CD4-positive, alpha-beta T cell treated with Interleukin-15 for 1 hour (primary cell): ENCODE results near the gene FBN2.

Experiments used
- DNase-seq: peaks from one replicate; pipeline ENCODE4 v3.0.0-alpha.2; 2020

Gene FBN2

GRCh38 chr5:128290152-128290858 lies 247.7 kb downstream of the FBN2 start:
- DNase-seq: no peak

DNA sequence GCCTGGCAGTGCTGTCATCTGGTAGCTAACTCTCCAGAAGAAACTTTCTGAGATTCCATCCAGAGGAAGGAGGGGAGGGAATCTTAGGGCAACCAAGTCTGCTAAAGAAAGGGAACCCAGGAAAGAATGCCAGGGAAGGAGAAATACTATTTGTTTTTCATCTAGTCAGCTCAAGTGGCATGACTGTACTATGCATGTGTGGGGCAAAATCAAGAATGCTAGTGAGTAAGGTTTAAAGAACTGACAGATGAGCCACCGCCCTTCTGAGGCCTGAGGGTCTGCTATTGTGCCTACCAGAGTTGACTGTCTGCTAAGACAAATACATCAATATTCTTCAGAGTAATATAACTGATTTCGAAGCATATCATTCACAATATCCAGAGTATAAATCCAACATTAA lies 250.3 kb downstream of the FBN2 start:
- no peak for DNase-seq

DNA sequence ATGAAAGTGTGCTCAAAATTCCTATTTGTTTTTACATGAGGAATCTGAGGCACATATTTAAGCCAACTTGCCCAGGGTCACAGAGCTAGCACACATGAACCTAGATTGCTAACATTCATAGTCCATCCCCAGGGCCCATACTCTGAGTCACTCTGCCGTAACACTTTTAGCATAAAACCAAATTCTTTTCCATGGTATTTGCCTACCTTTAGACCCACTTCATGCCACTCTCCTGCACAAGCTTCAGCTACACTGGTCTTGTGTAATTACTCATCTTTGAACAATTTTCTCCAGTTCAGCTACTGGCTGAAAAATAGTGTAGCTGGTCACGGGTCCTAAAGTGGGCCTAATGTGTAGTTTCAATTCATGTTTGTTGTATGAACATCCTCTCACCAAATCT lies 253.8 kb downstream of the FBN2 start:
- no peak for DNase-seq

- no peak for DNase-seq
Observed at GRCh38 chr5:128279345-128279744, 258.7 kb downstream of the FBN2 start.

DNA sequence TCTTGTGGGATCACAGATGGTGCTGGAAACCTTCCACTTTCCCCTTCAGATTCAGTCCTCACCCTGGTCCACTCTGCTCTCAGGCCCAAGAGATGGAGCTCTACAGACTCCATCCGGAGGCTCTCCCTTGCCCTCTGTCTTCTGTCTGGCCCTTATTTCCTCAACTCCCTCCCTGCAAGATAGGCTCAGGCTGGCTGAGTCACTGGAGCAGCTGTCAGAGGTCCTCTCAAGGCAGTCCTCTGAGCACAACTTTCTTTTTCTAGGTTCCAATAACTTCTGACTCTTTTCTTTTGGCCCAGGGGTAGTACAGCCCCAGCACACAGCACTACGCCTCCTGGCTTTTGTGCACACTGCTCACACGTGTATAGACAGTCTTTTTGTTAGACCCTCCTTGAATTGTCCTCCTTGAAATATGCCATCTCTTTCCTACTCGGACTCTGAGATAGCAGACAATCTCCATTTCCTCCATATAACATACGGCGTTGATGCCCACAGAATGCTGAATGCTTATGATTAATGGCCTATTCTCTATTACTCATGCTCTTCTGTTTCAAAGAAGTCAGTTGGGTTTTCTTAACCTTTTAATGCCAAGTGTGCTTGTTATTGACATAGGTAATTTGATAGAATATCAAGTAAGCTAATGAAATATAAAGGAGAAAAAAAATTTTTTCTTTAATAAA lies 261.4 kb downstream of the FBN2 start:
- no peak for DNase-seq

DNA sequence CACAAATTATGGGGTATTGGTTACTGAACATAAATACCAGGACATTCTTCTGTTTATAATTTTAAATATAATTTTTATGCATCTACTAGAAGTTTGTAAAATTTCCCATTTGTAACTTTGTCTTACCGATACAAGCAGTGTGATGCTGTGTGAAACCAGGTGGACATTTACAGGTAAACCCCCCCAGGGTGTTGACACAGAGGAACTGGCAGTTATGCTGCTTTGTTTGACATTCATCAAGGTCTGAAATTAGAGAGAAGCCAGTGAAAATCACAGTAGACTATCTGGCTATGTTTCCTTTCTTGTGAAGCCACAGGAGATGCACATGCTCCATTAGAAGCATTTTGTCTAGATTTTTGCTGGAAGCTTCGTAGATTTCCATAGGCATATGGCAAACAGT lies 263.6 kb downstream of the FBN2 start:
- no peak for DNase-seq

GRCh38 chr5:128273736-128274135 lies 264.3 kb downstream of the FBN2 start:
- no peak for DNase-seq

GRCh38 chr5:128271859-128272464 lies 266.1 kb downstream of the FBN2 start:
- DNase-seq: no peak

- no peak for DNase-seq
Observed at GRCh38 chr5:128271071-128271470, 267.0 kb downstream of the FBN2 start.

- DNase-seq: no peak
Observed at GRCh38 chr5:128264564-128265360, 273.3 kb downstream of the FBN2 start.

DNA sequence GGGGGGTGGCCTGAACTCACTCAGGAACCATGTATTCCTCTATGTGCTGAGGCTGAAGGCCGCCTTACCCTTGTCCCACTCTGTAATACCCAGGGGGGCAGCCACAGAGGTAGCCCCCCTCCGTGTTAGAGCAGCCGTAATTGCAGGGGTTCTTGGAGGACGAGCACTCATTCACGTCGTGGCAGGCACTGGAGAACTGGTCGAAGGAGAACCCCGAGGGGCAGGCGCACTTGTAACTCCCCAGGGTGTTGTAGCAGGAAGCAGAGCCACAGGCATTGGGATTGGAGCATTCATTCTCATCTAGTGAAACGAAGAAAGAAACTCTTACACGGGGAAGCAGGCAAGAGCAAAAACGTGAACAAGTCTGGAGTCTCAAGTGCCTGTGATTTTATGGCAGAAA lies 274.7 kb downstream of the FBN2 start:
- no peak for DNase-seq

DNA sequence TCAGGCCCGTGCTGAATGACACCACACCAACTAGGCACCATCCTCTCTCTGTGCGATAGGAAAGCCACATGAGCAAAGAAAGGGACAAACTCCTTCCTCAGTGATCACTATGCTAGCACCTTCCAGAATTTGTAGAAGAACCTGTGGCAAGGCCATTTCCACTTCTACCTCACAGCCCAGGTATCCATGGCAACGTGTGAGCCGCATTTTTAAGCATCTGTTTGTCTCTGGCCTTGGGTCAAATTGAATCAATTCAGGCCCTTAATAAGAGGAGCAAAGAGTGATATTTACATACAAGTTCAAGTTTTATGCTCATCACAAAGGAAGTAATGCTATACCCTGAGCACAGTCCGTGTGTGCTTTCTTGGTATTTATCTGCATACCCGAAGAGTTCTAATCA lies 275.1 kb downstream of the FBN2 start:
- DNase-seq: no peak

GRCh38 chr5:128259607-128260021 lies 278.4 kb downstream of the FBN2 start:
- DNase-seq: no peak

DNA sequence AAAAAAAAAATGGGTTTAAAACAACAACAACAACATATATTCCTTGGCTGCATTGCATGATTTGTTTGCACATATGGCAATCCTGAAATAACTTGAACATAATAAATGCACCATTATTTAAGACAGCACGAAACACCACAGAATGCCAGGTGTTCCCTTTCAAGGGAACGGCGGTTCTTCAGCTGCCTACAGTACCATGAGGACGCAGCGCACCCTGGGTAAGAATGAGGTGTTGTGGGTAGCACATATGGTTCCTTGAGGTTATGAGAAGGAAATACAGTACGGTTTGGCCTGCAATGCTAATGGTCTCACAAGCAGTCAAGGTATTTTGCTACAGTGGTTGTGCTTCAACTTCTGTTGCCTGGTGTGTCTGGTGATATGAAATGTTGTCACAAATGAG lies 279.7 kb downstream of the FBN2 start:
- no peak for DNase-seq

DNA sequence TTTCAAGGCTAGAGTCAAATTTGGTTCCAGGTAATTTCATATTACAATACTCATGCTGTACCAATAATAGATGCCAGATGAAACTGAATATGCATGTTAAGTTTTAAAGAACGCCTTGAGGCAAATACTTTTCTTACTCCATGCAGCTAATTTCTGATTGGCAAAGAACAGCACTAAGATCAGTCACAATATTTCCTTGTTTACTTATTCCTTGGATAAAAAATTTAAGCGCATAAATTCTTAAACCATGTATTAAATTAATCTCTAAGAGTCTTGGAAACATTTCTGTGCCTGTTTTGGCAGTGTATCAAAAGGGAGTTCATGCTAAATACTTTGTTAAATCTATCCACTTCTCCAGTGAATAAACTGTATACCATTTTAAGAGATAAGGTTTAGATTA lies 281.0 kb downstream of the FBN2 start:
- no peak for DNase-seq

GRCh38 chr5:128254789-128255188 lies 283.3 kb downstream of the FBN2 start:
- DNase-seq: no peak

DNA sequence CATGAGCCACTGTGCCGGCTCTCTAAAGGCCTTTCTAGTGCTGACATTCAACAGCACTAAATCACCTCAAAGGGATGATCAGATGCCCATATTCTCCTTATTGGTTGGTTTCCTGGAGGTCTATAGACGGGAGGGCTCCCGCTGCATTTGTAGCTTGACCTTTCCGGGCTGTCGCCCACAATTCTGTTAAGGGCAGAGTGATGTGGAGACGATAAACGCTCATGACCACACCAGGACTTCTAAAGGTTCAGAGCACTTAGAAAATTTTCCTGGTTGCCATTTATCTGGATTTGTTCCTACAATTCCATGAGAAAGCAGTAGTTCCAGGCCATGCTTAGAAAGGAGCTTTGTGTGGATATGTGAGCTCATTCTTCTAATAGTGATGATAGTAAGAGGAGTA lies 284.2 kb downstream of the FBN2 start:
- no peak for DNase-seq

- DNase-seq: no peak
Observed at GRCh38 chr5:128253161-128253560, 284.9 kb downstream of the FBN2 start.

- no peak for DNase-seq
Observed at GRCh38 chr5:128252756-128253155, 285.3 kb downstream of the FBN2 start.

- DNase-seq: no peak
Observed at GRCh38 chr5:128252196-128252595, 285.8 kb downstream of the FBN2 start.

DNA sequence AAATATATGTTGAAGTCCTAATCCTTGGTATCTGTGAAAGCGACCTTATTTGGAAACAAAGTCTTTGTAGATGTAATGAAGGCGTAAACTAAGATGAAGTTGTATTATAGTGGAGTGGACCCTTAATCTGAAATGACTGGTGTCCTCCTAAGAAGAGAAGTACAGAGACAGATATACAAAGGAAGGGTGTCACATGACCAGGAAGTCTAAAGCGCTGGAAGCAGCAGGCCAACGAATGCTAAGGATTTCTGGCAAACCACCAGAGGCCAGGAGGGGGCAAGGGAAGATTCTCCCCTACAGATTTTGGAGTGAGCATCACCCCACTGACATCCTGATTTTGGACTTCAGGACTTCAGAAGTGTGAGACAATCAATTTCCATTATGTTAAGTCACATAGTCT lies 292.1 kb downstream of the FBN2 start:
- DNase-seq: no peak

DNA sequence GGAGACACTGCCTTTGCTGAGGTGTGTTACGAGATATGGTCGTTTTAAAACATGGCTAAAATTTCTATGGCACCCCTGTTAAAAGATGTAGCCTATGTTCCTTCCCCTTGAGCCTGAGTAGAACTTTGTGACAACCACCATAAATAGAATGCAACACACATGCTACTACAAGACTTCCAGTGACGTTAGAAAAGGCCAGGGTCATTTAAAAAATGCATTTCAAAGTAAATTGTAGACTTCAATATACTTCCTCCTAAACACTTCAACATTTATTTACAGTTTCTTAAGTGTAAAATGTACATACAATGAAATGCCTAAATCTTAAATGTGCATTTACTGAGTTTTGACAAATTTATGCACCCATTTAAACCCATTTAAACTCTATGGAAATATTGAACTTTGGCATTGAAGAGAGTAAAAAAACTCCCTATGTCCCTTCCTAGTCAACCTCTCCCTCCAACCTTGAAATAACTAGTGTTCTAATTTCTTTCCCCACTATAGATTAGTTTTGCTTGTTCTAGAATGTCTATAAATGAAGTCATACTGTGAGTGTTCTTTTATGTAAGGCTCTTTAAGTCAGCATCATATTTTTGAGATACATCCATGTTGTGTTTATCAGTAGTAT lies 294.0 kb downstream of the FBN2 start:
- DNase-seq: no peak

DNA sequence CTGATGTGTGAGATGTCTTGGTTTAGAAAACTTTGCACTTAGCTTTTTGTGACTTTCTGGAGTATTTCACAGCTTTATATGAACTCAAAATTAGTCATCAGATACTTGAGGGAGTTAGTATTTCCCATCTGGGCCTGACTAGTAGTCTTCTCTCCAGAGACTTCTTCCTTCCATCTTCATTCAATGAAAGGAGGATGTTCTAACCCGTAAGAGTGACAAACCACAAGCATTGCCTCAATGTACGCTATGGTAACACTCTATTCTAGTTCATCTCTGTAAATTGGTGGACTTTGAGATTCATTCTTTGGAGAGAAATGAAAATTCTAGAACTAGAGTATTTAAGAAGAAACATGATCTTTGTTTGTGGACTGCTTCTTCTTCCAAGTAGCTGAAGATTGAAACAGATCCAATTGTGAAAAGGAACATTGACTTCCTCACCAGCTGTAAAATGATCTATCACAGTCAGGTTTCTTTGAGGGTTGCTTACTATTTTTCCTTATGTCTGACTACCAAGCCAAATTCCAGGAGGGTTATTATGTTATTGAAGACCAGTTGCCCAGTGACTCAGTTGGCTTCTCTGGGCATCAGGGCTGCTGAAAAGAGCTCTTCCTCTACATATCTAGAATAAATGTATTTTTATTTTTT lies 296.9 kb downstream of the FBN2 start:
- no peak for DNase-seq
